ENCODE data around the gene PALM3. TPM values are rescaled to one million over a fixed set of nuclear protein-coding genes. Genes with fewer than 3 reads are reported as not detected.

The PALM3 gene
- total and polyA plus RNA-seq, 2 donors (not counting 1 experiment from before 2014, with no cell fraction given) = 0.02 to 1.3 TPM

- Histone ChIP-seq H4K20me1 (ENCODE audit: control insufficient read depth, extremely low read depth, insufficient read depth, low read length) (no peaks in the 10 kb centered on the region), H3K27ac (ENCODE audit: insufficient read depth, low read length) (no peak overlapping the region), H3K4me3 (replicated peaks in 1 of 4; ENCODE audit: control extremely low read depth in 1 of 4, insufficient read depth in 1 of 4, low read depth in 3 of 4, low read length in 4 of 4) (no peak overlapping the region), H3K9ac (ENCODE audit: insufficient read depth, low read length) (no peak overlapping the region), H3K36me3 (ENCODE audit: control insufficient read depth, insufficient read depth, low read length) (no peaks in the 10 kb centered on the region), H3K4me1 (ENCODE audit: control insufficient read depth, extremely low read depth, insufficient read depth, low read length) (no peaks in the 10 kb centered on the region), H3K79me2 (ENCODE audit: control insufficient read depth, insufficient read depth, low read length) (no peaks in the 10 kb centered on the region), H2AFZ (ENCODE audit: low read length) (no peak overlapping the region), H3K9me3 (ENCODE audit: control insufficient read depth, insufficient read depth, low read depth, low read length) (no peaks in the 10 kb centered on the region), H3K27me3 (ENCODE audit: control insufficient read depth, insufficient read depth, low read length) (peaks cover 5% of the 10 kb centered on the region), H3K4me2 (ENCODE audit: extremely low read depth, insufficient read depth, low read length) (no peak overlapping the region)
- no peak for DNase-seq (ENCODE audit: low read depth in 2 of 2)
- TF ChIP-seq CTCF (conservative IDR thresholded peaks at IDR 0.05 in 1 of 2, IDR thresholded peaks at IDR 0.05 in 1 of 2; ENCODE audit: low read depth in 1 of 2, low read length in 2 of 2) = no peak
- TF ChIP-seq EZH2 (IDR thresholded peaks at IDR 0.05; ENCODE audit: low read length, missing control alignments) = no peak
Measured at GRCh38 chr19:14055396-14055795, 6.5 kb downstream of the PALM3 start.

DNA sequence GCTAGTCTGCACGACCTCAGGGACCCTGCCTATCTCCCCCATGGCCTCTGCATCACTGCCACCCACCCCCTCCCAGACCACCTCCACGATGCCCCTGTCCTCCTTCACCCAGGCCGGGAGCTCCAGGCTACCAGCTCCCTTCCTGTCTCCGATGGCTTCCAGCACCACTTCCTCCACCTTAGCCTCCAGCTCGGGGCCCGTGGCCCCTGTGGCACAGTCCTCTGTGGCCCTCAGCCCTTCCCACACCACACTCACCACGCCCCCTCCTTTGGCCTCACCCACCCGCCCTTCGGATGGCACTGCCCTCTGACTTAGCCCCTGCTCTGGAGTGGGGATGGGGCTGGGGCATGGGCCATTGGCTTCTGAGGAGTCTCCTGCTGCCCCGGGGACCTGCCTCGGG lies 7.2 kb downstream of the PALM3 start:
- no peak for TF ChIP-seq CTCF (conservative IDR thresholded peaks at IDR 0.05 in 1 of 2, IDR thresholded peaks at IDR 0.05 in 1 of 2; ENCODE audit: low read depth in 1 of 2, low read length in 2 of 2)
- no peak for TF ChIP-seq EZH2 (IDR thresholded peaks at IDR 0.05; ENCODE audit: low read length, missing control alignments)
- Histone ChIP-seq H3K36me3 (ENCODE audit: control insufficient read depth, insufficient read depth, low read length) (no peaks in the 10 kb centered on the region), H3K4me2 (ENCODE audit: extremely low read depth, insufficient read depth, low read length) (no peak overlapping the region), H3K4me1 (ENCODE audit: control insufficient read depth, extremely low read depth, insufficient read depth, low read length) (no peaks in the 10 kb centered on the region), H4K20me1 (ENCODE audit: control insufficient read depth, extremely low read depth, insufficient read depth, low read length) (no peaks in the 10 kb centered on the region), H3K9ac (ENCODE audit: insufficient read depth, low read length) (no peak overlapping the region), H3K27ac (ENCODE audit: insufficient read depth, low read length) (no peak overlapping the region), H3K79me2 (ENCODE audit: control insufficient read depth, insufficient read depth, low read length) (no peaks in the 10 kb centered on the region), H3K27me3 (ENCODE audit: control insufficient read depth, insufficient read depth, low read length) (peaks cover 5% of the 10 kb centered on the region), H3K9me3 (ENCODE audit: control insufficient read depth, insufficient read depth, low read depth, low read length) (no peaks in the 10 kb centered on the region), H2AFZ (ENCODE audit: low read length) (no peak overlapping the region), H3K4me3 (replicated peaks in 1 of 4; ENCODE audit: control extremely low read depth in 1 of 4, insufficient read depth in 1 of 4, low read depth in 3 of 4, low read length in 4 of 4) (no peak overlapping the region)
- no peak for DNase-seq (ENCODE audit: low read depth in 2 of 2)

GRCh38 chr19:14054099-14054498 lies 7.8 kb downstream of the PALM3 start:
- no peak overlapping the region for H3K27ac ChIP-seq (ENCODE audit: insufficient read depth, low read length)
- H3K9ac ChIP-seq (ENCODE audit: insufficient read depth, low read length) = no peak overlapping the region
- peaks cover 5% of the 10 kb centered on the region for H3K27me3 ChIP-seq (ENCODE audit: control insufficient read depth, insufficient read depth, low read length)
- no peaks in the 10 kb centered on the region for H4K20me1 ChIP-seq (ENCODE audit: control insufficient read depth, extremely low read depth, insufficient read depth, low read length)
- no peak overlapping the region for H2AFZ ChIP-seq (ENCODE audit: low read length)
- no peak for TF ChIP-seq CTCF (conservative IDR thresholded peaks at IDR 0.05 in 1 of 2, IDR thresholded peaks at IDR 0.05 in 1 of 2; ENCODE audit: low read depth in 1 of 2, low read length in 2 of 2)
- TF ChIP-seq EZH2 (IDR thresholded peaks at IDR 0.05; ENCODE audit: low read length, missing control alignments) = no peak
- no peak for DNase-seq (ENCODE audit: low read depth in 2 of 2)
- H3K4me1 ChIP-seq (ENCODE audit: control insufficient read depth, extremely low read depth, insufficient read depth, low read length) = no peaks in the 10 kb centered on the region
- H3K36me3 ChIP-seq (ENCODE audit: control insufficient read depth, insufficient read depth, low read length) = no peaks in the 10 kb centered on the region
- H3K4me3 ChIP-seq (replicated peaks in 1 of 4; ENCODE audit: control extremely low read depth in 1 of 4, insufficient read depth in 1 of 4, low read depth in 3 of 4, low read length in 4 of 4) = no peak overlapping the region
- no peaks in the 10 kb centered on the region for H3K79me2 ChIP-seq (ENCODE audit: control insufficient read depth, insufficient read depth, low read length)
- H3K9me3 ChIP-seq (ENCODE audit: control insufficient read depth, insufficient read depth, low read depth, low read length) = no peaks in the 10 kb centered on the region
- no peak overlapping the region for H3K4me2 ChIP-seq (ENCODE audit: extremely low read depth, insufficient read depth, low read length)
